Mesenchymal stem cell (in vitro differentiated cells and primary cell): ENCODE results near the gene GAS6.

Experiments used
- DNase-seq: peaks from one replicate; pipeline ENCODE4 v3.0.0-alpha.2; 2013
- H2AFZ ChIP-seq: one replicate; pipeline ENCODE4 v1.6.1; 2013; ENCODE audit warnings: low read depth, mild to moderate bottlenecking, control low read depth, inconsistent platforms, low read length, moderate library complexity
- H2AK5ac ChIP-seq: 2 replicates; pipeline ENCODE4 v1.6.1; 2013; ENCODE audit warnings: low read length, moderate library complexity, mild to moderate bottlenecking, inconsistent platforms; ENCODE audit not compliant: severe bottlenecking
- H2BK120ac ChIP-seq: one replicate; pipeline ENCODE4 v1.6.1; 2013; ENCODE audit warnings: low read depth, mild to moderate bottlenecking, inconsistent platforms, low read length, moderate library complexity
- H2BK12ac ChIP-seq, 2 experiments: one replicate each; pipeline ENCODE4 v1.6.1; 2013; ENCODE audit warnings: inconsistent platforms in 2 of 2, low read length in 2 of 2, mild to moderate bottlenecking in 2 of 2, moderate library complexity in 2 of 2, control low read depth in 1 of 2
- H2BK15ac ChIP-seq: one replicate; pipeline ENCODE4 v1.6.1; 2013; ENCODE audit warnings: mild to moderate bottlenecking, low read depth, inconsistent platforms; ENCODE audit not compliant: poor library complexity, severe bottlenecking
- H2BK5ac ChIP-seq: 2 replicates; pipeline ENCODE4 v1.6.1; 2013; ENCODE audit warnings: low read depth, mild to moderate bottlenecking, low read length, control low read depth, inconsistent platforms; ENCODE audit not compliant: poor library complexity, severe bottlenecking
- H3K14ac ChIP-seq, 2 experiments: one replicate each; pipeline ENCODE4 v1.6.1; 2013; ENCODE audit warnings: inconsistent platforms in 2 of 2, low read length in 2 of 2, control low read depth in 1 of 2, mild to moderate bottlenecking in 1 of 2, moderate library complexity in 1 of 2
- H3K18ac ChIP-seq, 2 experiments: one replicate each; pipeline ENCODE4 v1.6.1; 2013; ENCODE audit warnings: inconsistent platforms in 2 of 2, low read length in 2 of 2, control low read depth in 1 of 2, low read depth in 1 of 2, mild to moderate bottlenecking in 1 of 2
- H3K23ac ChIP-seq, 2 experiments: one replicate each; pipeline ENCODE4 v1.6.1; 2013; ENCODE audit warnings: inconsistent platforms in 2 of 2, low read length in 2 of 2, mild to moderate bottlenecking in 2 of 2, moderate library complexity in 2 of 2, control low read depth in 1 of 2
- H3K27ac ChIP-seq: 2 replicates; pipeline ENCODE4 v1.5.1; 2013; ENCODE audit warnings: mild to moderate bottlenecking, moderate library complexity, low read length, control low read depth, inconsistent platforms; ENCODE audit not compliant: poor library complexity, severe bottlenecking
- H3K27me3 ChIP-seq, 2 experiments: 2 replicates each; pipeline versions ENCODE4 v1.6.1 to v1.7.0; 2013; ENCODE audit warnings: low read length in 2 of 2, mild to moderate bottlenecking in 2 of 2, moderate library complexity in 2 of 2, control low read depth in 1 of 2, inconsistent platforms in 1 of 2; ENCODE audit not compliant: control insufficient read depth in 1 of 2, insufficient read depth in 1 of 2
- H3K36me3 ChIP-seq, 2 experiments: 2 replicates each; pipeline versions ENCODE4 v1.6.1 to v1.7.0; 2013; ENCODE audit warnings: low read length in 2 of 2, control low read depth in 1 of 2, inconsistent platforms in 1 of 2, low read depth in 1 of 2, mild to moderate bottlenecking in 1 of 2; ENCODE audit not compliant: insufficient read depth in 2 of 2, control insufficient read depth in 1 of 2
- H3K4ac ChIP-seq, 2 experiments: one replicate each; pipeline ENCODE4 v1.6.1; 2013; ENCODE audit warnings: inconsistent platforms in 2 of 2, low read length in 2 of 2, mild to moderate bottlenecking in 2 of 2, moderate library complexity in 2 of 2, control low read depth in 1 of 2, low read depth in 1 of 2
- H3K4me1 ChIP-seq: 2 replicates; pipeline ENCODE4 v1.6.1; 2013; ENCODE audit warnings: low read depth, low read length, control low read depth; ENCODE audit not compliant: control insufficient read depth, insufficient read depth
- H3K4me2 ChIP-seq: 2 replicates; pipeline ENCODE4 v1.6.1; 2013; ENCODE audit warnings: low read length, mild to moderate bottlenecking, inconsistent platforms; ENCODE audit not compliant: poor library complexity, severe bottlenecking
- H3K4me3 ChIP-seq, 2 experiments: 2 replicates each; pipeline versions ENCODE4 v1.5.1 to v1.7.0; 2013; ENCODE audit warnings: low read length in 2 of 2, mild to moderate bottlenecking in 2 of 2, control low read depth in 1 of 2, low read depth in 1 of 2; ENCODE audit not compliant: insufficient read depth in 1 of 2
- H3K79me1 ChIP-seq: replicated peaks from 2 replicates; pipeline ENCODE4 v1.6.1; 2013; ENCODE audit warnings: mild to moderate bottlenecking, control low read depth, low read length, inconsistent platforms; ENCODE audit not compliant: poor library complexity, severe bottlenecking
- H3K9ac ChIP-seq: 2 replicates; pipeline ENCODE4 v1.7.0; 2013; ENCODE audit warnings: mild to moderate bottlenecking, low read length, moderate library complexity
- H3K9me3 ChIP-seq: 2 replicates; pipeline ENCODE4 v1.7.0; 2013; ENCODE audit warnings: mild to moderate bottlenecking, low read length; ENCODE audit not compliant: control insufficient read depth
- H4K8ac ChIP-seq: one replicate; pipeline ENCODE4 v1.6.1; 2013; ENCODE audit warnings: inconsistent platforms, mild to moderate bottlenecking, low read length, moderate library complexity
- H4K91ac ChIP-seq: one replicate; pipeline ENCODE4 v1.6.1; 2013; ENCODE audit warnings: mild to moderate bottlenecking, low read length, inconsistent platforms
- WGBS: methylation state at CpG from one replicate; pipeline ENCODE4 v1.1.7; 2013; ENCODE audit warnings: mixed read lengths; 5-methylcytosine and 5-hydroxymethylcytosine counted together

Gene GAS6

GRCh38 chr13:113884821-113885220 lies 20.9 kb upstream of the GAS6 start:
- Histone ChIP-seq H2BK120ac (no peak overlapping the region), H3K23ac (no peak overlapping the region), H3K9me3 (no peaks in the 10 kb centered on the region), H3K79me1 (no peaks in the 10 kb centered on the region), H3K18ac (no peak overlapping the region), H4K91ac (no peak overlapping the region), H3K4me3 (no peak overlapping the region), H3K14ac (no peak overlapping the region), H3K36me3 (peaks cover 0 to 3% of the 10 kb centered on the region in 2 experiments), H3K4ac (no peak overlapping the region), H2BK5ac (no peak overlapping the region), H3K4me2 (no peak overlapping the region), H3K27me3 (peaks cover 0 to 2% of the 10 kb centered on the region in 2 experiments), H3K27ac (no peak overlapping the region), H3K9ac (no peak overlapping the region), H3K4me1 (peaks cover 7% of the 10 kb centered on the region), H2AFZ (no peak overlapping the region), H2BK15ac (no peak overlapping the region), H4K8ac (no peak overlapping the region), H2AK5ac (no peak overlapping the region), H2BK12ac (no peak overlapping the region)
- 98% methylated on average over 7 of the region's 7 CpGs for WGBS
- no peak for DNase-seq

GRCh38 chr13:113883921-113884804 lies 20.3 kb upstream of the GAS6 start:
- Histone ChIP-seq H3K36me3 (peaks cover 0 to 3% of the 10 kb centered on the region in 2 experiments), H2AK5ac (no peak overlapping the region), H3K79me1 (no peaks in the 10 kb centered on the region), H3K4me3 (no peak overlapping the region), H3K4me2 (no peak overlapping the region), H3K27ac (no peak overlapping the region), H2AFZ (no peak overlapping the region), H3K4me1 (peaks cover 5% of the 10 kb centered on the region), H3K9ac (no peak overlapping the region), H2BK120ac (no peak overlapping the region), H2BK5ac (no peak overlapping the region), H3K4ac (no peak overlapping the region), H3K23ac (no peak overlapping the region), H3K14ac (peak overlapping the region in 1 of 2 experiments; percentile 39), H3K9me3 (no peaks in the 10 kb centered on the region), H3K18ac (no peak overlapping the region), H2BK12ac (no peak overlapping the region), H2BK15ac (no peak overlapping the region), H4K91ac (no peak overlapping the region), H4K8ac (no peak overlapping the region), H3K27me3 (peaks cover 0 to 2% of the 10 kb centered on the region in 2 experiments)
- WGBS, result 92% methylated on average over 51 of the region's 51 CpGs
- no peak for DNase-seq

DNA sequence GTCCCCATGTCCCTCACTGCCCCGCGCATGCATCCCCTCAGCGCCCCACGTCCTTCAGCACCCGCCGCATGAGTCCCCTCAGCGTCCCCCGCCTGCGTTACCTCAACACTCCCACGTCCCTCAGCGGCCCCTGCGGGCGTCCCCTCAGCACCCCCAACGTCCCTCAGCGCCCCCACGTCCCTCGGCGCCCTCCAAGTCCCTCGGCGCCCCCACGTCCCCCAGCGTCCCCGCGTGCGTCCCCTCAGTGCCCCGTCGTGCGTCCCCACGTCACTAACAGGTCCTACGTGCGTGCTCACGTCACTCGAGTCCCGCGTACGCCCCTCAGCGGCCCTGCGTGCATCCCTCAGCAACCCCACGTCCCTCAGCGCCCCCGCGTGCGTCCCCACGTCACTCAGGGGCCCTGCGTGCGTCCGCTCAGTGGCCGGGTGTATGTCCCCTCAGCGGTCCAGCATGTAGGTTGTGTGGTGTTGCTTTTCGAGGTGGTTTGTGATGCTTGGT lies 19.5 kb upstream of the GAS6 start:
- Histone ChIP-seq H3K14ac (peak overlapping the region in 1 of 2 experiments; percentile 69), H2BK12ac (peak overlapping the region in 1 of 2 experiments; percentile 47), H3K4me2 (no peak overlapping the region), H3K4me1 (peaks cover 5% of the 10 kb centered on the region), H3K4me3 (no peak overlapping the region), H3K79me1 (no peaks in the 10 kb centered on the region), H4K8ac (no peak overlapping the region), H3K27ac (no peak overlapping the region), H2BK120ac (no peak overlapping the region), H3K23ac (no peak overlapping the region), H2AFZ (no peak overlapping the region), H3K36me3 (peaks cover 0 to 3% of the 10 kb centered on the region in 2 experiments), H2BK5ac (no peak overlapping the region), H2AK5ac (no peak overlapping the region), H4K91ac (peak overlapping the region; percentile 56), H3K27me3 (peaks cover 0 to 2% of the 10 kb centered on the region in 2 experiments), H3K9me3 (no peaks in the 10 kb centered on the region), H3K4ac (peak overlapping the region in 1 of 2 experiments; percentile 21), H3K9ac (no peak overlapping the region), H3K18ac (no peak overlapping the region), H2BK15ac (no peak overlapping the region)
- no peak for DNase-seq
- WGBS, result 94% methylated on average over 50 of the region's 50 CpGs

GRCh38 chr13:113882716-113883115 lies 18.8 kb upstream of the GAS6 start:
- H4K91ac ChIP-seq, result no peak overlapping the region
- DNase-seq, result no peak
- H2BK5ac ChIP-seq, result no peak overlapping the region
- no peak overlapping the region for H3K4me2 ChIP-seq
- H3K23ac ChIP-seq, result no peak overlapping the region
- H3K18ac ChIP-seq, result no peak overlapping the region
- H2BK120ac ChIP-seq, result no peak overlapping the region
- H3K9me3 ChIP-seq, result no peaks in the 10 kb centered on the region
- H2AFZ ChIP-seq, result no peak overlapping the region
- peak overlapping the region; percentile 11 for H2AK5ac ChIP-seq
- no peak overlapping the region for H3K14ac ChIP-seq
- H2BK12ac ChIP-seq, result no peak overlapping the region
- no peak overlapping the region for H4K8ac ChIP-seq
- no peak overlapping the region for H2BK15ac ChIP-seq
- peaks cover 0 to 2% of the 10 kb centered on the region in 2 experiments for H3K27me3 ChIP-seq
- H3K4me1 ChIP-seq, result peaks cover 5% of the 10 kb centered on the region
- WGBS, result 96% methylated on average over 20 of the region's 20 CpGs
- no peak overlapping the region for H3K4ac ChIP-seq
- no peak overlapping the region for H3K27ac ChIP-seq
- no peaks in the 10 kb centered on the region for H3K79me1 ChIP-seq
- no peak overlapping the region for H3K4me3 ChIP-seq
- H3K36me3 ChIP-seq, result peaks cover 0 to 3% of the 10 kb centered on the region in 2 experiments
- H3K9ac ChIP-seq, result no peak overlapping the region
